ENCODE data around the gene ALPL. TPM values are rescaled to one million over a fixed set of nuclear protein-coding genes. Genes with fewer than 3 reads are reported as not detected.

The ALPL gene
- total RNA-seq, 1 experiment from 2014 or later = 4.2 TPM

DNA sequence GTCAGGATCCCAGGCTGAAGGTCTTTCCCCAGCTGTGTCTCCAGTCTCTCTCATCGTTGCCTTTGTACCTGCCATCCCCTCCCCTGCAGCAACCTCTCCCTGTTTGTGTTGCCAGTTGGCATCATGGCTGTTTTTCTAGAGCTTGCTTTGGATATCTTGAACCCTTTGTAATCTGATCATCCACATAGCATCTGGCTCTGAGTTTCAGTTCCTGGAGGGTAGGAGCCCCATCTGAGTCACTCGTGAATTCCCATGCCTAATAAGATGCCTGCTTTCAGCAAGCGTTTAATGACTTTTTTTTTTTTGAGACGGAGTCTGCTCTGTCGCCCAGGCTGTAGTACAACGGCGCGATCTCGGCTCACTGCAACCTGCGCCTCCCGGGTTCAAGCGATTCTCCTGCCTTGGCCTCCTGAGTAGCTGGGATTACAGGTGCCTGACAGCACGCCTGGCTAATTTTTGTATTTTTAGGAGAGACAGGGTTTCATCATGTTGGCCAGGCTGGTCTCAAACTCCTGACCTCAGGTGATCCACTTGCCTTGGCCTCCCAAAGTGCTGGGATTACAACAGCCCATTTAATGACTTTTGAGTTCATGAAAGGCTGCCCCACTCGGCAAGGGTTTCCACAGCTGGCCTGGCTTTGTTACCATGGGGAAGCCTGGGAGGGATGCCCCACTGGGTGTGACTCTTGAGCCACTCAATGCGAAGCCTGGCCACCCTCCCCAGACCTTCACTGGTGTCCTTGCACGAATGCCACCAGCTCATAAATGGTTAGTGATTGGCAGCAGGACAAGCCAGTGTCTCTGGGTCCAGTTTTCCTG, 11.9 kb downstream of the ALPL start:
- no peak overlapping the region for H3K4me3 ChIP-seq
- H3K36me3 ChIP-seq = no peaks in the 10 kb centered on the region
- peak; percentile 55 for DNase-seq
- no peaks in the 10 kb centered on the region for H3K27me3 ChIP-seq
- no peaks in the 10 kb centered on the region for H3K9me3 ChIP-seq

GRCh38 chr1:21521717-21522060, 12.5 kb downstream of the ALPL start:
- H3K27me3 ChIP-seq = no peaks in the 10 kb centered on the region
- no peak overlapping the region for H3K4me3 ChIP-seq
- no peaks in the 10 kb centered on the region for H3K9me3 ChIP-seq
- no peak for DNase-seq
- H3K36me3 ChIP-seq = no peaks in the 10 kb centered on the region

GRCh38 chr1:21522525-21523038, 13.4 kb downstream of the ALPL start:
- H3K9me3 ChIP-seq = no peaks in the 10 kb centered on the region
- DNase-seq = no peak

DNA sequence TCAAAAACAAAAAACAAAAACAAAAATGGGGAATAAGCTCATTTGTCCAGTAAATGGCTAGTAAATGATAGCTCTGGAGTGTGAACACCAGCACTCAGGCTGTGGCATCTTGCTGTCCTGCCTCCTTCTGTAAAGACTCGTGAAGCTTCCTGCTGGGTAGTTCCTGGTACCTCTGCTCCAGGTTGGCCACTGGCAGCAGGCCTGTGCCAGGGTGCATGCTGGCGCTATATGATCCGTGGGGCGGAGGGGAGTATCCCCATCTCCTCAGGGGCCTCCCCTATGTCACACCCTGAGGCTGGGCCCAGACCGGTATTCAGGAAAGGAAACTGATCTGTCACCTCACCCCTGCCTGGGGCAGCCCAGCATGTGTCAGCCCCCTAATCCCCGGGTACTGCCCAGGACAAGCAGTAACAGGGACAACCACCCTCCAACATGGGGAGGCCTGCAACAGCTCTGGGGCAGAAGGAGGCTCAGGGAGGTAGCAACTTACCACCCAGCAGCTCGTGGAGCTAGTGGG, 14.1 kb downstream of the ALPL start:
- H3K4me3 ChIP-seq = no peak overlapping the region
- H3K27me3 ChIP-seq = no peaks in the 10 kb centered on the region
- no peak for DNase-seq
- no peaks in the 10 kb centered on the region for H3K36me3 ChIP-seq
- H3K9me3 ChIP-seq = no peaks in the 10 kb centered on the region

More at GRCh38 chr1:21522525-21523038, 13.4 kb downstream of the ALPL start:
- Histone ChIP-seq H3K36me3 (no peaks in the 10 kb centered on the region), H3K4me3 (no peak overlapping the region), H3K27me3 (no peaks in the 10 kb centered on the region)

GRCh38 chr1:21524220-21524619, 15.0 kb downstream of the ALPL start:
- H3K27me3 ChIP-seq = no peaks in the 10 kb centered on the region
- H3K4me3 ChIP-seq = no peak overlapping the region
- no peaks in the 10 kb centered on the region for H3K36me3 ChIP-seq
- no peak for DNase-seq
- no peaks in the 10 kb centered on the region for H3K9me3 ChIP-seq

DNA sequence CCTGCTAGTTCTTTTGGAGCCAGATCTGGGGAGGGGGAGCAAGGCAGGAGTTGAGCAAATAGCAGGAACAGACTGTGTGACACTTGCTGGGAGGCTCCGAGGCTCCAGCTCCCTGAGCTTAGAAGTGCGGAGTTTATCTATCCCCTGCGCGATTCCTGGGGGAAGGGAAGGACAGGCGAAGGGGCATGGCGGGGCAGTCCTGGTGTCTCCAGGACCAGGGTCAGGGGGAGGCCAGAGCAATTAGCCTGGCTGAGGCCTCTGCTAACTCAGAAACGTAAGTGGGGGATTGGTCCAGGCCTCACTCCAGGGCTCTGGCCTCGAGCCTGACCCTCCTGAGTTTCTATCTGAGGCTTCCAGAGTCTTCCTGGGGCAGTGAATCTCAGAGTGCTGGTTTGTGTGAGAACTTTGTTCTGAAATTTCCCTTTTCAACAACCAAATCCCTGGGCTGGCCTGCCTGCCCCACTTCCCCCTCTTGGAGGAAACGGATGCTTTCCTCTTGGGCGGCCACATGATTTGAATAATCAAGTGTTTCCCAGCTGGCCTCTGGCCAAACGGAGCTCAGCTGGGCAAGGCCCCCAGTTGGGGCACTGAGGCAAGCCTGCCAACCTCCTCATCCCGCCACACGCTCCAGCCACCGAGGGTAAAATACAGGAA, 15.6 kb downstream of the ALPL start:
- DNase-seq = no peak
- no peaks in the 10 kb centered on the region for H3K27me3 ChIP-seq
- H3K36me3 ChIP-seq = no peaks in the 10 kb centered on the region
- no peaks in the 10 kb centered on the region for H3K9me3 ChIP-seq
- H3K4me3 ChIP-seq = no peak overlapping the region

GRCh38 chr1:21525340-21525717, 16.1 kb downstream of the ALPL start:
- Histone ChIP-seq H3K9me3 (no peaks in the 10 kb centered on the region), H3K36me3 (no peaks in the 10 kb centered on the region), H3K27me3 (no peaks in the 10 kb centered on the region), H3K4me3 (no peak overlapping the region)
- no peak for DNase-seq

GRCh38 chr1:21526441-21526840, 17.2 kb downstream of the ALPL start:
- DNase-seq = no peak
- H3K36me3 ChIP-seq = no peaks in the 10 kb centered on the region
- no peaks in the 10 kb centered on the region for H3K9me3 ChIP-seq
- H3K4me3 ChIP-seq = no peak overlapping the region
- H3K27me3 ChIP-seq = no peaks in the 10 kb centered on the region

GRCh38 chr1:21530368-21531016, 21.3 kb downstream of the ALPL start:
- DNase-seq = no peak
- H3K36me3 ChIP-seq = no peaks in the 10 kb centered on the region
- H3K27me3 ChIP-seq = no peaks in the 10 kb centered on the region
- no peaks in the 10 kb centered on the region for H3K9me3 ChIP-seq
- H3K4me3 ChIP-seq = no peak overlapping the region

- no peak for DNase-seq
- Histone ChIP-seq H3K27me3 (no peaks in the 10 kb centered on the region), H3K4me3 (no peak overlapping the region), H3K9me3 (no peaks in the 10 kb centered on the region), H3K36me3 (no peaks in the 10 kb centered on the region)
Observed at GRCh38 chr1:21531241-21531640, 22.0 kb downstream of the ALPL start.

DNA sequence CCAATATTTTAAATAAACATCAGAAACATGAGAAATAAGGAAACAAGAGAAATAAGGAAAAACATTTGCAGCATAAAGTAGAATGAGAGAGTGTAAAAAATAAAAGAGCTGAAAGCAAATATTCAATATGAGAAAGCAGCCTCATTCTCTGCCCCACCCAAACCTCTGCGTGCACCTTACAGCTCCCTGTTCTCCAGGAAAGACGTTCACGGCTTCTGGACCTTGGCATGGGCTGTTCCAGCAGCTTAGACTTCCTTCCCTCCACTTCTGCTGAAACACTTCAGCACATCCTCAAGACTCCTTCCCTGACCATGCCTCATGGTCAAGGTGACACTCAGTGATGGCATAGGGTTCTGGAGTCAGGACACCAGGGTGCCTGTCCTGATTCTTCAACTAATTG, 23.3 kb downstream of the ALPL start:
- Histone ChIP-seq H3K36me3 (no peaks in the 10 kb centered on the region), H3K9me3 (no peaks in the 10 kb centered on the region), H3K27me3 (no peaks in the 10 kb centered on the region), H3K4me3 (no peak overlapping the region)
- DNase-seq = no peak

DNA sequence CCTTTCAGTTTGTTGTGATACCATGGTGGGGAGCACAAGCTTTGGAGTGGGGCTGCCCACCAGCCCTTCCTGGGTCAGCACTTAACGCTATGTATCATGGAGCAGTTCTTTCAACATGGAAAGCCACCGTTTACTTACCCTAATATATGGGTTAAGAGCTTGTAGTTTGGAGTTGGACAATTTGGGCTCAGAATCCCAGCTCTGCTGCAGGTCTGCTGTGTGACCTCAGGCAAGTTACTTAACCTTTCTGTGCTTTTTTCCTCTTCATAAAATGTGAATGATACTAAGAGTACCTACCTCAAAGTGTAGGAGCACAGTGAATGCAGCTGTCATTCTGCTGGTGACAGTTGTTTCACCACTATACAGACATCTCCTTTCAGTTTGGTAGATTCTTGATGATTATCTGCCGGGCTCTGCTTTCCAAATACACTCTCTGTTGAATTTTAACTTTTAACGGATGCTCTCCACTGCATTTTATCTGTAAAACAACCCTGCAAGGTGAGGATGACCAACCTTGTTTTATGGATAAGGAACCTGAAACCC, 23.8 kb downstream of the ALPL start:
- H3K27me3 ChIP-seq = no peaks in the 10 kb centered on the region
- no peak overlapping the region for H3K4me3 ChIP-seq
- DNase-seq = no peak
- H3K9me3 ChIP-seq = no peaks in the 10 kb centered on the region
- H3K36me3 ChIP-seq = no peaks in the 10 kb centered on the region

GRCh38 chr1:21534146-21534545, 24.9 kb downstream of the ALPL start:
- DNase-seq = no peak
- Histone ChIP-seq H3K36me3 (no peaks in the 10 kb centered on the region), H3K9me3 (no peaks in the 10 kb centered on the region), H3K27me3 (no peaks in the 10 kb centered on the region), H3K4me3 (no peak overlapping the region)

DNA sequence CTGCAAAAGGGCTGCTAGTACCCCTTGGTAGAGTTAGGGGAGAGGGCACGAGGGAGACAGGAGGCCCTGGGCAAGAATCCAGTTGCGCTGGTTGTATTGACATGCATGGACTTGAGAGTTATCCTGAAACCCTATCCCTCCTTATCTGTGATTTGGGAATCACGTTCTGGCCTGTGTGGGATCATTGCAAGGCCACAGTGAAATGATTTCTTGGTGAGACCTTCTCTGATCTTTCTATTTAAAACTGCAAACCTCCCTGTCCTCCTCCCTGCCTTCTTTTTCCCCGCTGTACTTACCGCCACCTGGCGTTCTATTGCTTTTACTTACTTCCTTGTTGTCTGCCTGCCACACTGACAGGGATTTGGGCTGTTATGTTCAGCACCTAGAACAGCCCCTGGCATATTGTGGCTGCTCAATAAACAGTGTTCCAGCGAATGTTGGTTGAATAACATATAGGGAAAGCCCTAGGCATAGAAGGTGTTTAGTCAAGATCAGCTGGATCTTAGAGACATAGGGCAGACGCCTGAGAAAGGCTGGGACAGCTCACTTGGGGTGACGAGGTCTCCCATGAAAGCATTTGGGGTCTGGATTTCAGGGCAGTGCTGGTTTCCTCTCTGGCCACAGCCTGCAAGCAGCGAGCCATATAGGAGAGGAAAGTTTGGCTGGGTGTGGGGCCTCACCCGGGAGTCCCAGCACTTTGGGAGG, 25.6 kb downstream of the ALPL start:
- no peak for DNase-seq
- H3K4me3 ChIP-seq = no peak overlapping the region
- no peaks in the 10 kb centered on the region for H3K36me3 ChIP-seq
- H3K9me3 ChIP-seq = no peaks in the 10 kb centered on the region
- no peaks in the 10 kb centered on the region for H3K27me3 ChIP-seq

DNA sequence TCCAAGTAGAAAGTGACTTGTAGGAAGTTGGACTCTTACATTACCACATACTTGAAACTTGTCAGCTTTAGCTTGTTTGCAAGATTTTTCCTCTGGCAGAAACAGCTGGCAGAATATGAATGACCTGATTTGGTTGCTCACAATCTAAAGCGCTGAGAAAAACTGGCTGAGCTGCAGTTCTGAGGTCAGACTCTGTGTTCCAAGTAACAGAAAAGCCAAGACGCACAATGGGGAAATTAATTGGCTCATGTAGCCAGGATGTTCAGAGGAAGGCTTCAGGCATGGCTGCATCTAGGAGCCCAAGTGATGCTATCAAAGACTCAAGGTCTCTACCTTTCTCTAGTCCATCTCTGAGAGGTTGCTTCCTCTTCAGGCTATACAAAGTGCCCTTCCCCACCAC, 27.0 kb downstream of the ALPL start:
- H3K4me3 ChIP-seq = no peak overlapping the region
- H3K9me3 ChIP-seq = no peaks in the 10 kb centered on the region
- H3K27me3 ChIP-seq = no peaks in the 10 kb centered on the region
- DNase-seq = peak; percentile 52
- H3K36me3 ChIP-seq = no peaks in the 10 kb centered on the region

- DNase-seq = no peak
- Histone ChIP-seq H3K4me3 (no peak overlapping the region), H3K36me3 (no peaks in the 10 kb centered on the region), H3K9me3 (no peaks in the 10 kb centered on the region), H3K27me3 (no peaks in the 10 kb centered on the region)
Observed at GRCh38 chr1:21537511-21537931, 28.3 kb downstream of the ALPL start.

All from MG63 (cell line).